Measurements from ENCODE around the gene PTPRU. TPM values are rescaled to one million over a fixed set of nuclear protein-coding genes. Genes with fewer than 3 reads are reported as not detected.

Gene PTPRU
- total RNA-seq, 1 experiment from 2014 or later, result 0.72 TPM

DNA sequence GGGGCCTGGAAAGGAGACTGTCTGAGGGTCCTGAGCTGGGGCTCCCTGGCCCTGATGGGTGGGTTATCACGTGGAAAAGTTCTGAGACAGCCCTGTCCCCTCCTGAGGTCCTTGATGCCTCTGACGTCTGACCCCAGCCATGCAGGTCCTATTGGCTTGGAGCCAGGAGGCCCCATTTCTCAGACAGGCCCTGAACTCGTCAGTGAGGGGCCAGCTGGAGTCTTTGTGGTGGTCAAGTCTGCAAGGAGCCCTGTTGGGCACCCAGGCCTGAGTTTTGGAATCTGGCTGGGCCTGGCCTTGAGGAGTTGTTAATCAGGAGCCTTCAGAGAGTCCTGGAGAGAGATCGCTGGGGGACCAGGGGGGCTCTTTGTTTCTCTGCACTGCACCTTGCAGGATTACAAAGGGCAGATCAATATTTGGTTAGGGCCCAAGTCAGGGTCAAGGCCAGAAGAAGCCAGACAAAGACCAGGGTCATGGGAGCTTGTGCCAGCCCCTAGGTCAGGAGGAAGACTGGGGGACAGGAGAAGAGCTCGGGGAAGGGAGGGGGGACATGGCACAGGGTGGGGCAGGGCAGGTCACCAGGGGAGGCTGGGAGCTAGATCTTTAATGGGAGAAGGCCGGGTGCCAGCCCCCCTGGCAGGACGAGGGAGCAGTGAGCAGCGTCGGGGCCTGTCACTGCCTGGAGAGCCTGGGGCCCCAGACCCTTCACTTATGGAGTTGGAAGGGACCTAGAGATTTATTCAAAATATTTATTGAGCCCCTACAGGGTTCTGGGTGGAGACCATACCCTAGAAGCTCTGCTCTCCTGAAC is 83.2 kb downstream of the PTPRU start:
- Histone ChIP-seq H3K4me1 (ENCODE audit: control insufficient read depth, insufficient read depth, low read length) (no peaks in the 10 kb centered on the region), H3K27ac (ENCODE audit: low read length) (no peak overlapping the region), H3K9me3 (ENCODE audit: control insufficient read depth, insufficient read depth, low read depth, low read length) (no peaks in the 10 kb centered on the region), H3K27me3 (ENCODE audit: control insufficient read depth, insufficient read depth, low read length) (no peaks in the 10 kb centered on the region), H3K36me3 (ENCODE audit: control insufficient read depth, insufficient read depth, low read length) (no peaks in the 10 kb centered on the region), H3K4me3 (ENCODE audit: low read depth in 2 of 2, low read length in 2 of 2) (no peak overlapping the region)
- no TSS peak for BruUV-seq (replicated peaks)
- ATAC-seq (no peak), DNase-seq (ENCODE audit: low read depth, low spot score) (no peak)
- TF ChIP-seq, protein P1, sequence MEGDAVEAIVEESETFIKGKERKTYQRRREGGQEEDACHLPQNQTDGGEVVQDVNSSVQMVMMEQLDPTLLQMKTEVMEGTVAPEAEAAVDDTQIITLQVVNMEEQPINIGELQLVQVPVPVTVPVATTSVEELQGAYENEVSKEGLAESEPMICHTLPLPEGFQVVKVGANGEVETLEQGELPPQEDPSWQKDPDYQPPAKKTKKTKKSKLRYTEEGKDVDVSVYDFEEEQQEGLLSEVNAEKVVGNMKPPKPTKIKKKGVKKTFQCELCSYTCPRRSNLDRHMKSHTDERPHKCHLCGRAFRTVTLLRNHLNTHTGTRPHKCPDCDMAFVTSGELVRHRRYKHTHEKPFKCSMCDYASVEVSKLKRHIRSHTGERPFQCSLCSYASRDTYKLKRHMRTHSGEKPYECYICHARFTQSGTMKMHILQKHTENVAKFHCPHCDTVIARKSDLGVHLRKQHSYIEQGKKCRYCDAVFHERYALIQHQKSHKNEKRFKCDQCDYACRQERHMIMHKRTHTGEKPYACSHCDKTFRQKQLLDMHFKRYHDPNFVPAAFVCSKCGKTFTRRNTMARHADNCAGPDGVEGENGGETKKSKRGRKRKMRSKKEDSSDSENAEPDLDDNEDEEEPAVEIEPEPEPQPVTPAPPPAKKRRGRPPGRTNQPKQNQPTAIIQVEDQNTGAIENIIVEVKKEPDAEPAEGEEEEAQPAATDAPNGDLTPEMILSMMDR (IDR thresholded peaks at IDR 0.05), result no peak
- TF ChIP-seq SIN3A (IDR thresholded peaks at IDR 0.05; ENCODE audit: borderline replicate concordance, insufficient read depth, low read depth, low read length) (no peak), TCF7L2 (IDR thresholded peaks at IDR 0.05; ENCODE audit: low read depth, low read length) (no peak), REST (IDR thresholded peaks at IDR 0.05; ENCODE audit: insufficient read depth in 1 of 2, low read depth in 2 of 2, low read length in 1 of 2) (no peak), POLR2AphosphoS5 (IDR thresholded peaks at IDR 0.05; ENCODE audit: low read depth, low read length) (no peak)
- in situ Hi-C loops (cut with HindIII; ENCODE audit: low pct_unique_long_range_greater_than_20kb, low sequenced_read_pairs) (no loop called here), intact Hi-C loops (cut with micrococcal nuclease; ENCODE audit: unreplicated experiment) (no loop called here)
- POLR2A ChIA-PET, result no interaction called here
- CTCF ChIA-PET, result no interaction called here

DNA sequence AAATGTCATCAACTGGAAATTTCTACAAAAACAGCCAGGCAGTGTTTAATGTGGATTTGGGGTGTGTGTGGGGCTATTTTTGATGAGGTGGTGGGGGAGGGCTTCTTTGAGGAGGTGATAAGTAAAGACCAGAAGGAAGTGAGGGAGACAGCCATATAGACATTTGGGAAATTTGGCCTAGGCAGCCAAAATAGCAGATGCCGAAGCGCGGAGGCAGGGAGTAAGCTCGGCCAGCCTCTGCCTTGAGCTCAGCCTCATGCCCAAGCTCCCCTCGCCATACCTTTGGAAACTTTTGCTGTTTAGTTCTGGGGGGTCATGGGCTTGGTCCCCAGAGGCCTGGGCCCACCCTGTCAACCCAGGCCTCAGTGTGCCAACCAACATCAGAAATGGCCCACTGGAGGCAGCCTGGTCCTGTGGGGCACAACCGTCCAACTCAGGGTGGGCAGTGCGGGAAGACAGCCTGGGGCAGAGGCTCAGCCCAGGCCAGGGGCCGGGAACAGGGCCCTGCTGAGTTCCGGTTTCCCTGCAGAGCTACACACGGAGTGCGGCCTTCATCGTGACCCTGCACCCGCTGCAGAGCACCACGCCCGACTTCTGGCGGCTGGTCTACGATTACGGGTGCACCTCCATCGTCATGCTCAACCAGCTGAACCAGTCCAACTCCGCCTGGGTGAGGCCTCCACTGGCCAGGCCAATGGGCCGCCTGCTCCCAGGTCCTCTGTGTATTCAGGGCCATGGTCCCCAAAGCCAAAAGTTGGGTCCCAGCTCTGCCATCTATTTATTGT is 84.0 kb downstream of the PTPRU start:
- POLR2A ChIA-PET, result no interaction called here
- no peak for TF ChIP-seq POLR2AphosphoS5 (IDR thresholded peaks at IDR 0.05; ENCODE audit: low read depth, low read length)
- TF ChIP-seq, protein P1 (IDR thresholded peaks at IDR 0.05), result no peak
- TF ChIP-seq REST (IDR thresholded peaks at IDR 0.05; ENCODE audit: insufficient read depth in 1 of 2, low read depth in 2 of 2, low read length in 1 of 2), result no peak
- TF ChIP-seq SIN3A (IDR thresholded peaks at IDR 0.05; ENCODE audit: borderline replicate concordance, insufficient read depth, low read depth, low read length), result no peak
- no peak for TF ChIP-seq TCF7L2 (IDR thresholded peaks at IDR 0.05; ENCODE audit: low read depth, low read length)
- intact Hi-C loops (cut with micrococcal nuclease; ENCODE audit: unreplicated experiment) (no loop called here), in situ Hi-C loops (cut with HindIII; ENCODE audit: low pct_unique_long_range_greater_than_20kb, low sequenced_read_pairs) (no loop called here)
- H3K9me3 ChIP-seq (ENCODE audit: control insufficient read depth, insufficient read depth, low read depth, low read length), result no peaks in the 10 kb centered on the region
- no TSS peak for BruUV-seq (replicated peaks)
- H3K36me3 ChIP-seq (ENCODE audit: control insufficient read depth, insufficient read depth, low read length), result no peaks in the 10 kb centered on the region
- no peaks in the 10 kb centered on the region for H3K4me1 ChIP-seq (ENCODE audit: control insufficient read depth, insufficient read depth, low read length)
- H3K27me3 ChIP-seq (ENCODE audit: control insufficient read depth, insufficient read depth, low read length), result no peaks in the 10 kb centered on the region
- H3K27ac ChIP-seq (ENCODE audit: low read length), result no peak overlapping the region
- no peak overlapping the region for H3K4me3 ChIP-seq (ENCODE audit: low read depth in 2 of 2, low read length in 2 of 2)
- no peak for DNase-seq (ENCODE audit: low read depth, low spot score)
- CTCF ChIA-PET, result no interaction called here
- no peak for ATAC-seq
